ENCODE data around the gene CMIP.

Gene CMIP

GRCh38 chr16:81437865-81438264, 6.7 kb upstream of the CMIP start:
- no peaks in the 10 kb centered on the region for H4K20me1 ChIP-seq (ENCODE audit: insufficient read depth, low read length, poor library complexity, severe bottlenecking)
- no peaks in the 10 kb centered on the region for H3K79me2 ChIP-seq (ENCODE audit: insufficient read depth, low read length)
- no peaks in the 10 kb centered on the region for H3K4me1 ChIP-seq (ENCODE audit: insufficient read depth, low read length, poor library complexity, severe bottlenecking)
- TF ChIP-seq EZH2phosphoT487 (IDR thresholded peaks at IDR 0.05; ENCODE audit: borderline replicate concordance) (no peak), CTCF (conservative IDR thresholded peaks at IDR 0.05; ENCODE audit: low read length) (no peak)
- no peaks in the 10 kb centered on the region for H3K9me2 ChIP-seq (replicated peaks; ENCODE audit: low read depth, low read length)
- H3F3A ChIP-seq (ENCODE audit: low read depth) = no peaks in the 10 kb centered on the region
- H3K9ac ChIP-seq (ENCODE audit: low read depth, low read length, poor library complexity, severe bottlenecking) = no peak overlapping the region
- no peaks in the 10 kb centered on the region for H3K36me3 ChIP-seq (ENCODE audit: insufficient read depth, low read length)
- H3K4me2 ChIP-seq (ENCODE audit: low read depth, low read length, poor library complexity, severe bottlenecking) = no peak overlapping the region
- H3K9me3 ChIP-seq (ENCODE audit: insufficient read depth, low read depth, low read length) = no peaks in the 10 kb centered on the region
- no peak overlapping the region for H2AFZ ChIP-seq (ENCODE audit: low read length)
- no peak overlapping the region for H3K4me3 ChIP-seq (ENCODE audit: low read length, poor library complexity, severe bottlenecking)
- no peaks in the 10 kb centered on the region for H3K27me3 ChIP-seq (ENCODE audit: insufficient read depth, low read length, poor library complexity, severe bottlenecking)

- no peaks in the 10 kb centered on the region for H3K9me2 ChIP-seq (replicated peaks; ENCODE audit: low read depth, low read length)
- H3F3A ChIP-seq (ENCODE audit: low read depth) = no peaks in the 10 kb centered on the region
- no peak for TF ChIP-seq CTCF (conservative IDR thresholded peaks at IDR 0.05; ENCODE audit: low read length)
- no peak for TF ChIP-seq EZH2phosphoT487 (IDR thresholded peaks at IDR 0.05; ENCODE audit: borderline replicate concordance)
- H3K79me2 ChIP-seq (ENCODE audit: insufficient read depth, low read length) = peaks cover 11% of the 10 kb centered on the region
- no peak overlapping the region for H3K9ac ChIP-seq (ENCODE audit: low read depth, low read length, poor library complexity, severe bottlenecking)
- H3K36me3 ChIP-seq (ENCODE audit: insufficient read depth, low read length) = no peaks in the 10 kb centered on the region
- H3K9me3 ChIP-seq (ENCODE audit: insufficient read depth, low read depth, low read length) = no peaks in the 10 kb centered on the region
- no peaks in the 10 kb centered on the region for H3K27me3 ChIP-seq (ENCODE audit: insufficient read depth, low read length, poor library complexity, severe bottlenecking)
- H3K4me2 ChIP-seq (ENCODE audit: low read depth, low read length, poor library complexity, severe bottlenecking) = no peak overlapping the region
- H4K20me1 ChIP-seq (ENCODE audit: insufficient read depth, low read length, poor library complexity, severe bottlenecking) = peaks cover 5% of the 10 kb centered on the region
- H3K4me3 ChIP-seq (ENCODE audit: low read length, poor library complexity, severe bottlenecking) = no peak overlapping the region
- H3K4me1 ChIP-seq (ENCODE audit: insufficient read depth, low read length, poor library complexity, severe bottlenecking) = peaks cover 12% of the 10 kb centered on the region
- H2AFZ ChIP-seq (ENCODE audit: low read length) = no peak overlapping the region
Observed at GRCh38 chr16:81440888-81441761, 3.5 kb upstream of the CMIP start.

GRCh38 chr16:81442220-81442915, 2.2 kb upstream of the CMIP start:
- no peaks in the 10 kb centered on the region for H3K9me3 ChIP-seq (ENCODE audit: insufficient read depth, low read depth, low read length)
- TF ChIP-seq CTCF (conservative IDR thresholded peaks at IDR 0.05; ENCODE audit: low read length) (no peak), EZH2phosphoT487 (IDR thresholded peaks at IDR 0.05; ENCODE audit: borderline replicate concordance) (no peak)
- H3K4me2 ChIP-seq (ENCODE audit: low read depth, low read length, poor library complexity, severe bottlenecking) = no peak overlapping the region
- peaks cover 23% of the 10 kb centered on the region for H3K79me2 ChIP-seq (ENCODE audit: insufficient read depth, low read length)
- no peaks in the 10 kb centered on the region for H3K36me3 ChIP-seq (ENCODE audit: insufficient read depth, low read length)
- H3K9ac ChIP-seq (ENCODE audit: low read depth, low read length, poor library complexity, severe bottlenecking) = no peak overlapping the region
- no peaks in the 10 kb centered on the region for H3K9me2 ChIP-seq (replicated peaks; ENCODE audit: low read depth, low read length)
- H3F3A ChIP-seq (ENCODE audit: low read depth) = no peaks in the 10 kb centered on the region
- peaks cover 22% of the 10 kb centered on the region for H3K4me1 ChIP-seq (ENCODE audit: insufficient read depth, low read length, poor library complexity, severe bottlenecking)
- no peak overlapping the region for H3K4me3 ChIP-seq (ENCODE audit: low read length, poor library complexity, severe bottlenecking)
- peaks cover 17% of the 10 kb centered on the region for H4K20me1 ChIP-seq (ENCODE audit: insufficient read depth, low read length, poor library complexity, severe bottlenecking)
- no peaks in the 10 kb centered on the region for H3K27me3 ChIP-seq (ENCODE audit: insufficient read depth, low read length, poor library complexity, severe bottlenecking)
- H2AFZ ChIP-seq (ENCODE audit: low read length) = no peak overlapping the region

All from Loucy (cell line).